ENCODE data around the gene PADI4. TPM values are rescaled to one million over a fixed set of nuclear protein-coding genes. Genes with fewer than 3 reads are reported as not detected.

The PADI4 gene
- total and polyA plus RNA-seq, 2 of the 8 experiments (the other 6 are each of a cell fraction or from before 2014, with no cell fraction given), result 0.29 TPM; not detected in 1

- Histone ChIP-seq H3K4me3 (ENCODE audit: extremely low read depth in 1 of 4, insufficient read depth in 2 of 4, low read depth in 3 of 4, low read length in 4 of 4) (no peak overlapping the region), H2BK15ac (ENCODE audit: low read length) (no peak overlapping the region), H3K14ac (ENCODE audit: insufficient read length) (no peak overlapping the region), H3K9me3 (ENCODE audit: insufficient read depth in 2 of 2, low read depth in 1 of 2, low read length in 1 of 2) (no peaks in the 10 kb centered on the region), H3K9ac (replicated peaks in 1 of 4; ENCODE audit: extremely low read depth in 1 of 4, low read depth in 3 of 4, low read length in 3 of 4) (no peak overlapping the region), H3K23me2 (ENCODE audit: low read depth, low read length) (no peaks in the 10 kb centered on the region), H2AK5ac (ENCODE audit: low read depth, low read length) (no peak overlapping the region), H2BK12ac (ENCODE audit: low read depth, low read length) (no peak overlapping the region), H3K27me3 (replicated peaks in 1 of 4; ENCODE audit: control insufficient read depth in 3 of 4, extremely low read depth in 1 of 4, insufficient read depth in 3 of 4, low read length in 3 of 4) (no peaks in the 10 kb centered on the region), H3K36me3 (ENCODE audit: control insufficient read depth in 2 of 4, insufficient read depth in 4 of 4, low read length in 3 of 4) (no peaks in the 10 kb centered on the region; a peak in 1 of 8 replicates), H3K4me1 (replicated peaks in 1 of 4; ENCODE audit: control insufficient read depth in 3 of 4, insufficient read depth in 4 of 4, low read length in 3 of 4) (no peaks in the 10 kb centered on the region), H3K4me2 (ENCODE audit: insufficient read depth in 1 of 2, low read depth in 2 of 2, low read length in 2 of 2) (no peak overlapping the region), H3K79me2 (ENCODE audit: control insufficient read depth in 1 of 2, insufficient read depth in 2 of 2, low read length in 2 of 2) (no peaks in the 10 kb centered on the region), H3K27ac (ENCODE audit: low read depth, low read length) (no peak overlapping the region), H3K56ac (replicated peaks; ENCODE audit: insufficient read length, low read depth, low read length) (no peak overlapping the region), H3K18ac (ENCODE audit: extremely low read depth, low read length) (no peak overlapping the region), H4K5ac (ENCODE audit: insufficient read length, low read depth, low read length) (no peak overlapping the region), H3K23ac (ENCODE audit: insufficient read length) (no peak overlapping the region), H4K91ac (replicated peaks; ENCODE audit: insufficient read length, low read length) (no peak overlapping the region), H2BK120ac (replicated peaks; ENCODE audit: low read depth, low read length) (no peak overlapping the region), H4K20me1 (replicated peaks in 1 of 2; ENCODE audit: control insufficient read depth in 1 of 2, insufficient read depth in 2 of 2, low read length in 2 of 2) (no peaks in the 10 kb centered on the region), H4K8ac (ENCODE audit: extremely low read depth, insufficient read depth, low read length) (no peak overlapping the region), H2AFZ (ENCODE audit: low read length) (no peak overlapping the region), H3K4ac (replicated peaks; ENCODE audit: insufficient read length, low read depth, low read length) (no peak overlapping the region), H3K79me1 (ENCODE audit: low read depth, low read length) (no peaks in the 10 kb centered on the region), H2BK5ac (ENCODE audit: low read depth, low read length) (no peak overlapping the region), H2BK20ac (ENCODE audit: low read length) (no peak overlapping the region)
- DNase-seq (ENCODE audit: low read depth in 1 of 2, low spot score in 2 of 2) (no peak), FAIRE-seq (no peak)
- 91% methylated on average over 14 of the region's 14 CpGs; no CpG with 5 or more reads in 1 of the 2 experiments for WGBS, 2 experiments (ENCODE audit: extremely low coverage in 1 of 2, insufficient coverage in 1 of 2, insufficient read length in 1 of 2, insufficient replicate concordance in 2 of 2, low coverage in 1 of 2, low lambda C conversion rate in 2 of 2, missing lambda C conversion rate in 1 of 2)
- POLR2A ChIA-PET (ENCODE audit: partially characterized antibody), result interaction anchor here (0.8 kb wide), 1 partner anchor 18 kb away, joined by 3 read pairs; no protein-coding TSS in a partner anchor
- CTCF ChIA-PET (ENCODE audit: partially characterized antibody), result interaction anchor here (0.7 to 2.4 kb wide), 7 partner anchors 7 to 291 kb away, joined by 3 to 8 read pairs (median 3); no protein-coding TSS in a partner anchor
- TF ChIP-seq SUZ12 (IDR thresholded peaks at IDR 0.05; ENCODE audit: low read length) (no peak), EGR1 (IDR thresholded peaks at IDR 0.05; ENCODE audit: borderline replicate concordance, low read depth, low read length) (no peak), KDM1A (IDR thresholded peaks at IDR 0.05; ENCODE audit: borderline replicate concordance, low read length) (no peak), EP300 (IDR thresholded peaks at IDR 0.05; ENCODE audit: borderline replicate concordance in 1 of 2, low read depth in 2 of 2, low read length in 2 of 2) (no peak), GABPA (IDR thresholded peaks at IDR 0.05; ENCODE audit: borderline replicate concordance, insufficient read depth, low read length) (no peak), MAX (IDR thresholded peaks at IDR 0.05) (no peak), JUN (IDR thresholded peaks at IDR 0.05; ENCODE audit: low read depth, low read length) (no peak), CEBPB (IDR thresholded peaks at IDR 0.05; ENCODE audit: low read depth, low read length) (no peak), CREB1 (IDR thresholded peaks at IDR 0.05) (no peak), ATF3 (IDR thresholded peaks at IDR 0.05; ENCODE audit: insufficient read depth, low read depth, low read length) (no peak), EZH2 (IDR thresholded peaks at IDR 0.05; ENCODE audit: low read depth, low read length, severe bottlenecking) (no peak)
Measured at GRCh38 chr1:17278996-17279830, 28.8 kb upstream of the PADI4 start.

Data from H1 (cell line).